ENCODE measurements around the gene FETUB.

FETUB gene

DNA sequence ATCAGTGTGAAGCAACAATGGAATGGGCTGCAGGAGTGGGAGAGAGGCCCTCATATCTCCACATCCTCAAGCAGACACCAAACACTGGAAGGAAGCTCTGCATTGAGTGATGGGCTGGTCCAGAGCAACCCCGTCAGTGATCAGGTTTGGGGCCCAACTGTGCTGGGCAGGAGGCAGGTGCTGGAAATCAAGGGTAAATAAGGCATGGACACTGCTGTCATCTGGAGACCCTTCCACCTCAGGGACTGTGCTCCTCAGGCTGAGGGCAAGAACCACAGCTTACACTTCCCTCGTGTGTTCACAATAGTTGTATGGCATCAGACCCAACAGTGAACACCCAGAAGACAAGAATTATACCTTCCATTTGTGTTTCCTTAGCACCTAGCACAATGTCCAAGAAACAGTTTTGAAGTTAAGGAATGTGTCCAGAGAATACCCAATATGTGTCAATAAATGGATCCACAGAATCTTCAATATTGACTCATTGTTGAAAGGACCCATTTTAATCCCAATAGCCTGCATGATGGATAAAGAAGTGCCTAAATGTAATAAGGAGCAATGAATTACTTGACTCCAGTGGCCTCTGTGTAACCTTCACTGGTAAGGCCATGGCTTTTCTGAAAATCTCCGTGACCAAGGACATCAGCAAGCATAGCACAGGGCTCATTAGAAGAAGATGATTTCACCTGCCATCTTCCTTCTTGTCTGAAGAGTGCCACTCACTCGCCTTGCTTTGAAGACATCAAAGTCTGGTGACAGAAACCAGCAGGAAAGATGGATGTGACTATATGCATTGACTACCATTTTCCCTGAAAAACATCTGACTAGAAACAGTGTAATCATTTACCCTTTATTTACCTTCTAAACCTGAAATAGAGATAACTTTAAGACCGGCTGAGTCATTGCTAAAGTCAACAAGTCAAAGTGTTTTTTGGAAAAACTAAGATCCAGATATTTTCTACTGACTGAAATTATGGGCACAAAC is 34.3 kb upstream of the FETUB start:
- DNase-seq (ENCODE audit: low read depth) = no peak
- TF ChIP-seq, protein P1, sequence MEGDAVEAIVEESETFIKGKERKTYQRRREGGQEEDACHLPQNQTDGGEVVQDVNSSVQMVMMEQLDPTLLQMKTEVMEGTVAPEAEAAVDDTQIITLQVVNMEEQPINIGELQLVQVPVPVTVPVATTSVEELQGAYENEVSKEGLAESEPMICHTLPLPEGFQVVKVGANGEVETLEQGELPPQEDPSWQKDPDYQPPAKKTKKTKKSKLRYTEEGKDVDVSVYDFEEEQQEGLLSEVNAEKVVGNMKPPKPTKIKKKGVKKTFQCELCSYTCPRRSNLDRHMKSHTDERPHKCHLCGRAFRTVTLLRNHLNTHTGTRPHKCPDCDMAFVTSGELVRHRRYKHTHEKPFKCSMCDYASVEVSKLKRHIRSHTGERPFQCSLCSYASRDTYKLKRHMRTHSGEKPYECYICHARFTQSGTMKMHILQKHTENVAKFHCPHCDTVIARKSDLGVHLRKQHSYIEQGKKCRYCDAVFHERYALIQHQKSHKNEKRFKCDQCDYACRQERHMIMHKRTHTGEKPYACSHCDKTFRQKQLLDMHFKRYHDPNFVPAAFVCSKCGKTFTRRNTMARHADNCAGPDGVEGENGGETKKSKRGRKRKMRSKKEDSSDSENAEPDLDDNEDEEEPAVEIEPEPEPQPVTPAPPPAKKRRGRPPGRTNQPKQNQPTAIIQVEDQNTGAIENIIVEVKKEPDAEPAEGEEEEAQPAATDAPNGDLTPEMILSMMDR (conservative IDR thresholded peaks at IDR 0.05; ENCODE audit: low read depth, low read length) = no peak

DNA sequence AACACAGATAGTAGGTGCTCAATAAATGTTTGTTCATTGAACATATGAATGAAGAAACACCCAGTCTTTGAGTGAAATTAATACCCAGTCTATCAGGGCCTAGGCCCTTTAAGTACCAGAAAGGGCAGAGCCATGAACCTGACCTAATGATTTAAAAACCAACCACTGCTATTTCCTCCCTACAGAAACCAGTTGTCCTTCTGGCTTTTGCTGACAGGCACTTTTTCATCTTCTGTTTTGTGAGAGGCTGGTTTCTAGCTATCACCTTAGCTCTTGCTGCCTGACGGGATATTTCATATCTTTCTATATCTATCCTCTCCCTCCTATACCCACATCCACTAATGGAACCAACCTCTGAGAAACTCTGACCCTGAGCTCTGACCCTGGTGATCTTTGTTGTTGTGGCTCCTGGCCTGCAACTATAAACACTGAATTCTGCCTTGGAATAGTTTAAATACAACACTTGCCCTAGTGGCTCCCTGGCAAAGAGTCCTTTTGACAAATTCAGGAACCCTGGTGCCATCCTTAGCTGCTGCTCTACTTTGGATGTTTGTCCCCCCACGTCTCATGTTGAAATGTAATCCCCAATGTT is 31.5 kb upstream of the FETUB start:
- no peak overlapping the region for H3K4me3 ChIP-seq (ENCODE audit: low read length)
- TF ChIP-seq, protein P1 (conservative IDR thresholded peaks at IDR 0.05; ENCODE audit: low read depth, low read length) = no peak
- no peak for DNase-seq (ENCODE audit: low read depth)

More for the DNA sequence above, 34.3 kb upstream of the FETUB start:
- no peak overlapping the region for H3K4me3 ChIP-seq (ENCODE audit: low read length)

DNA sequence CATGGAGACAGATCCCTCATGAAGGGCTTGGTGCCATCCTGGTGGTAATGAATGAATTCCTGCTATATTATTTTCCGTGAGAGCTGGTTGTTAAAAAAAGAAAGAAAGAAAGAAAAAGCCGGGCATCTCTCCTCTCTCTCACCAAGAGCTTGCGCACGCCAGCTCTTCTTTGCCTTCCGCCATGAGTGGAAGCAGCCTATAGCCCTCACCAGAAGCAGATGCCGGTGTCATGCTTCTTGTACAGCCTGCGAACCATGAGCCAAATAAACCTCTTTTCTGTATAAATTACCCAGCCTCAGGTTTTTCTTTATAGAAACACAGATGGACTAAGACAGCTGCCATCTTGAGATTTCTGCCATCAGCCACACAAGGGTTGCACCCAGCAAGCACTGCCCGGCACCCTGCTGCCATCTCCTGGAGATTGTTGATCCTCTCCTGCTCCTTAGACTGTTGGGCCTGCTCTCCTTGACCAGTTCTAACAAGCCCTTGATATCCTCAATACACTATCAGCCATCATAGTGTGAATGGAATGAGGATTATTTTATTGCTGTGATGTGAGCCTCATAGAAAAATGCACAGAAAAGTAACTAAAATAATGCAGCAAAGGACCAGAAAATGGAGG is 30.8 kb upstream of the FETUB start:
- no peak for DNase-seq (ENCODE audit: low read depth)
- no peak overlapping the region for H3K4me3 ChIP-seq (ENCODE audit: low read length)
- TF ChIP-seq, protein P1 (conservative IDR thresholded peaks at IDR 0.05; ENCODE audit: low read depth, low read length) = peak; percentile 26

- no peak overlapping the region for H3K4me3 ChIP-seq (ENCODE audit: low read length)
- TF ChIP-seq, protein P1 (conservative IDR thresholded peaks at IDR 0.05; ENCODE audit: low read depth, low read length) = no peak
- no peak for DNase-seq (ENCODE audit: low read depth)
Observed at GRCh38 chr3:186612065-186612464, 28.1 kb upstream of the FETUB start.

GRCh38 chr3:186612721-186613636 is 27.2 kb upstream of the FETUB start, which contains the start of gene AHSG:
Gene AHSG, plus strand, starts transcription at chr3:186613060. Its CDS starts 82 bp downstream, at chr3:186613142.
- TF ChIP-seq, protein P1 (conservative IDR thresholded peaks at IDR 0.05; ENCODE audit: low read depth, low read length) = no peak
- no peak within 1 kb of the TSS for H3K4me3 ChIP-seq (ENCODE audit: low read length)
- no peak for DNase-seq (ENCODE audit: low read depth)

- TF ChIP-seq, protein P1 (conservative IDR thresholded peaks at IDR 0.05; ENCODE audit: low read depth, low read length) = peak; percentile 4
- no peak for DNase-seq (ENCODE audit: low read depth)
- H3K4me3 ChIP-seq (ENCODE audit: low read length) = no peak overlapping the region
Observed at GRCh38 chr3:186613637-186614265, 26.4 kb upstream of the FETUB start.
